MM.1S (cell line): ENCODE measurements around the gene CLMP.

Experiments
- DNase-seq: peaks from one replicate; pipeline ENCODE4 v3.0.0-alpha.2; 2015
- H2AFZ ChIP-seq: fragments of 300-600 bp; sonication (generic); 2 replicates; pipeline ENCODE4 v1.6.0; 2016; ENCODE audit warnings: antibody characterized with exemption, low read length
- H3F3A ChIP-seq: fragments of 300-600 bp; sonication (generic); 2 replicates; pipeline ENCODE4 v1.6.1; 2016; ENCODE audit warnings: mild to moderate bottlenecking, antibody characterized with exemption, low read length, moderate library complexity, mixed read lengths; ENCODE audit not compliant: insufficient read depth
- H3K27ac ChIP-seq: fragments of 300-600 bp; sonication (generic); 2 replicates; pipeline ENCODE4 v1.5.1; 2016; ENCODE audit warnings: mild to moderate bottlenecking, low read length
- H3K27me3 ChIP-seq: fragments of 300-600 bp; sonication (generic); replicated peaks from 2 replicates; pipeline ENCODE4 v1.6.0; 2016; ENCODE audit warnings: low read length; ENCODE audit not compliant: insufficient read depth
- H3K36me3 ChIP-seq: fragments of 300-600 bp; sonication (generic); replicated peaks from 2 replicates; pipeline ENCODE4 v1.6.1; 2016; ENCODE audit warnings: mild to moderate bottlenecking, low read length, mixed read lengths; ENCODE audit not compliant: insufficient read depth
- H3K4me1 ChIP-seq: fragments of 300-600 bp; sonication (generic); 2 replicates; pipeline ENCODE4 v1.6.1; 2016; ENCODE audit warnings: low read length, mixed read lengths
- H3K4me2 ChIP-seq: fragments of 300-600 bp; sonication (generic); 2 replicates; pipeline ENCODE4 v1.6.0; 2016; ENCODE audit warnings: low read depth, low read length
- H3K4me3 ChIP-seq: fragments of 300-600 bp; sonication (generic); 2 replicates; pipeline ENCODE4 v1.5.1; 2016; ENCODE audit warnings: low read length, mixed read lengths
- H3K79me2 ChIP-seq: fragments of 300-600 bp; sonication (generic); 2 replicates; pipeline ENCODE4 v1.6.1; 2016; ENCODE audit warnings: mixed run types, low read length, mixed read lengths
- H3K9ac ChIP-seq: fragments of 300-600 bp; sonication (generic); 2 replicates; pipeline ENCODE4 v1.6.1; 2016; ENCODE audit warnings: low read length, mixed read lengths
- H3K9me2 ChIP-seq: fragments of 300-600 bp; sonication (generic); replicated peaks from 2 replicates; pipeline ENCODE4 v1.6.1; 2016; ENCODE audit warnings: mild to moderate bottlenecking, low read length, mixed read lengths; ENCODE audit not compliant: insufficient read depth
- H3K9me3 ChIP-seq: fragments of 300-600 bp; sonication (generic); replicated peaks from 2 replicates; pipeline ENCODE4 v1.6.1; 2016; ENCODE audit warnings: mild to moderate bottlenecking, low read length, mixed read lengths; ENCODE audit not compliant: insufficient read depth
- H4K20me1 ChIP-seq: fragments of 300-600 bp; sonication (generic); 2 replicates; pipeline ENCODE4 v1.6.1; 2016; ENCODE audit warnings: mild to moderate bottlenecking, low read length, moderate library complexity, mixed read lengths; ENCODE audit not compliant: insufficient read depth
- EZH2 ChIP-seq: fragments of 300-600 bp; sonication (generic); optimal IDR thresholded peaks from 2 replicates; pipeline ENCODE3; 2017; ENCODE audit warnings: low read depth, mild to moderate bottlenecking, antibody characterized with exemption, low read length, mixed read lengths
- EZH2phosphoT487 ChIP-seq: fragments of 300-600 bp; sonication (generic); IDR thresholded peaks from 2 replicates; pipeline ENCODE4 v1.6.1; 2018; ENCODE audit warnings: antibody characterized with exemption, low read length
- TF ChIP-seq, protein P1 (sequence below): fragments of 300-600 bp; sonication (generic); IDR thresholded peaks from 2 replicates; pipeline ENCODE4 v1.5.1; 2016; ENCODE audit warnings: antibody characterized with exemption, low read length, mixed read lengths

CLMP gene

GRCh38 chr11:123221584-123221983 is 26.5 kb upstream of the CLMP start:
- Histone ChIP-seq H3F3A (no peaks in the 10 kb centered on the region), H3K9me2 (no peaks in the 10 kb centered on the region), H3K9me3 (no peaks in the 10 kb centered on the region), H3K4me2 (no peak overlapping the region), H3K36me3 (no peaks in the 10 kb centered on the region), H3K9ac (no peak overlapping the region), H4K20me1 (no peaks in the 10 kb centered on the region), H3K27ac (no peak overlapping the region), H2AFZ (no peak overlapping the region), H3K4me3 (no peak overlapping the region), H3K79me2 (no peaks in the 10 kb centered on the region), H3K4me1 (no peaks in the 10 kb centered on the region), H3K27me3 (no peaks in the 10 kb centered on the region)
- no peak for DNase-seq
- TF ChIP-seq, protein P1, sequence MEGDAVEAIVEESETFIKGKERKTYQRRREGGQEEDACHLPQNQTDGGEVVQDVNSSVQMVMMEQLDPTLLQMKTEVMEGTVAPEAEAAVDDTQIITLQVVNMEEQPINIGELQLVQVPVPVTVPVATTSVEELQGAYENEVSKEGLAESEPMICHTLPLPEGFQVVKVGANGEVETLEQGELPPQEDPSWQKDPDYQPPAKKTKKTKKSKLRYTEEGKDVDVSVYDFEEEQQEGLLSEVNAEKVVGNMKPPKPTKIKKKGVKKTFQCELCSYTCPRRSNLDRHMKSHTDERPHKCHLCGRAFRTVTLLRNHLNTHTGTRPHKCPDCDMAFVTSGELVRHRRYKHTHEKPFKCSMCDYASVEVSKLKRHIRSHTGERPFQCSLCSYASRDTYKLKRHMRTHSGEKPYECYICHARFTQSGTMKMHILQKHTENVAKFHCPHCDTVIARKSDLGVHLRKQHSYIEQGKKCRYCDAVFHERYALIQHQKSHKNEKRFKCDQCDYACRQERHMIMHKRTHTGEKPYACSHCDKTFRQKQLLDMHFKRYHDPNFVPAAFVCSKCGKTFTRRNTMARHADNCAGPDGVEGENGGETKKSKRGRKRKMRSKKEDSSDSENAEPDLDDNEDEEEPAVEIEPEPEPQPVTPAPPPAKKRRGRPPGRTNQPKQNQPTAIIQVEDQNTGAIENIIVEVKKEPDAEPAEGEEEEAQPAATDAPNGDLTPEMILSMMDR: no peak
- TF ChIP-seq EZH2 (no peak), EZH2phosphoT487 (no peak)

GRCh38 chr11:123221096-123221561 is 26.1 kb upstream of the CLMP start:
- H3K4me2 ChIP-seq: no peak overlapping the region
- TF ChIP-seq EZH2: no peak
- no peak for TF ChIP-seq EZH2phosphoT487
- TF ChIP-seq, protein P1: no peak
- no peak overlapping the region for H2AFZ ChIP-seq
- H3K79me2 ChIP-seq: no peaks in the 10 kb centered on the region
- no peaks in the 10 kb centered on the region for H3K4me1 ChIP-seq
- no peaks in the 10 kb centered on the region for H3K36me3 ChIP-seq
- no peak overlapping the region for H3K4me3 ChIP-seq
- no peak for DNase-seq
- no peaks in the 10 kb centered on the region for H4K20me1 ChIP-seq
- H3K27ac ChIP-seq: no peak overlapping the region
- no peaks in the 10 kb centered on the region for H3K9me3 ChIP-seq
- no peaks in the 10 kb centered on the region for H3K9me2 ChIP-seq
- no peak overlapping the region for H3K9ac ChIP-seq
- no peaks in the 10 kb centered on the region for H3K27me3 ChIP-seq
- H3F3A ChIP-seq: no peaks in the 10 kb centered on the region

DNA sequence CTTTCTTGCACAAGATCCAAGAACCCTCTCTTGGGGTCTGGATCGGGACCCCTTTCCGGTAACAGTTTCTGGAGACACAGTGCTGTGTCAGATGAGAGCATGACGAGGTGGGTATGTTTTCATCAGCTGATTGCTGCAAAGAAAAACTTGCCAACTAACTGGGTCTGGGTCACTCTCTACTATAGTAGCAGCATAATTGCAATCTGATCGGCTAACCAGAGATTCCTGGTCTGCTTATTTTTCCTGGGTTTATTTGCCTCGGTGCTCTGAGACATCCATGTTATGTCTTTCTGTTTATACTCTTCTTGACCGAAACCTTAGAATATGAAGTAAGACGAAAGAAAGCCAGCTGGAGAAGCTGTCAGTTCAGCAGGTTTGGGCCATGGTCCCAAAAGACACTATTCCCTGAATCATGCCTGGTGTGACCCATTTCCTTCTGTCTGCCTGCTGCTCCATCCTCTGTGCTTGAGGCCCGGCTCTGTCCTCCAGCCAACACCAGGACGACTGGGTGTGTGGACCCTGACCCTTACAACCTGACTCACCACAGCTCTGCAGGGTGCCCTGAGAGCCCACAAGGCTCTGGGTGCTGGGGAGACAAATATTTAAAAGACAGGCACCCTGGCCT is 24.1 kb upstream of the CLMP start:
- no peaks in the 10 kb centered on the region for H4K20me1 ChIP-seq
- H3K9ac ChIP-seq: no peak overlapping the region
- H3K4me2 ChIP-seq: no peak overlapping the region
- no peaks in the 10 kb centered on the region for H3K36me3 ChIP-seq
- no peak overlapping the region for H2AFZ ChIP-seq
- no peaks in the 10 kb centered on the region for H3K9me2 ChIP-seq
- no peaks in the 10 kb centered on the region for H3K27me3 ChIP-seq
- H3K9me3 ChIP-seq: no peaks in the 10 kb centered on the region
- H3K4me1 ChIP-seq: no peaks in the 10 kb centered on the region
- H3K79me2 ChIP-seq: no peaks in the 10 kb centered on the region
- no peak overlapping the region for H3K27ac ChIP-seq
- H3F3A ChIP-seq: no peaks in the 10 kb centered on the region
- H3K4me3 ChIP-seq: no peak overlapping the region
- TF ChIP-seq EZH2 (no peak), EZH2phosphoT487 (no peak)
- TF ChIP-seq, protein P1: no peak
- DNase-seq: no peak
